Activated CD8-positive, alpha-beta memory T cell treated with anti-CD3 and anti-CD28 coated beads, Interleukin-2, amount 50 U/mL, for 1 hour (primary cell): ENCODE results near the gene OR5D13.

Experiments
- DNase-seq: peaks from one replicate; pipeline ENCODE4 v3.0.0-alpha.2; 2020; ENCODE audit errors: extremely low read depth

OR5D13 gene

GRCh38 chr11:55773138-55773537, at the start of gene OR5D13:
Gene OR5D13, plus strand, starts transcription at chr11:55773438. Its CDS starts 0 bp downstream, at chr11:55773438.
- DNase-seq = no peak

GRCh38 chr11:55726715-55727324, 46.4 kb upstream of the OR5D13 start:
- no peak for DNase-seq

GRCh38 chr11:55732936-55733335, 40.3 kb upstream of the OR5D13 start:
- no peak for DNase-seq

GRCh38 chr11:55791606-55792005, 18.4 kb downstream of the OR5D13 start:
- no peak for DNase-seq

- no peak for DNase-seq
Measured at GRCh38 chr11:55793321-55793720, 20.1 kb downstream of the OR5D13 start.

- DNase-seq = no peak
Measured at GRCh38 chr11:55795256-55795655, 22.0 kb downstream of the OR5D13 start, which contains the start of gene OR5D14. Gene OR5D14, plus strand, starts transcription at chr11:55795556. Its CDS starts 0 bp downstream, at chr11:55795556.

GRCh38 chr11:55806248-55806647, 33.0 kb downstream of the OR5D13 start:
- DNase-seq = no peak

GRCh38 chr11:55811067-55811466, 37.8 kb downstream of the OR5D13 start, which contains the start of gene OR5L1:
Gene OR5L1, plus strand, starts transcription at chr11:55811367. Its CDS starts 100 bp downstream, at chr11:55811467.
- DNase-seq = no peak

- no peak for DNase-seq
Measured at GRCh38 chr11:55819330-55819729, 46.1 kb downstream of the OR5D13 start, which contains the start of gene OR5D18. Gene OR5D18, plus strand, starts transcription at chr11:55819630. Its CDS starts 0 bp downstream, at chr11:55819630.
